GM18519 (cell line): ENCODE results near the gene FHL1.
"Not testable (repeated sequence)": the region's sequence is repeated elsewhere in the genome, so short reads cannot be mapped to it uniquely, and the experiment has no call there.

Experiments used
- ATAC-seq: cut with Tn5 transposase; IDR thresholded peaks from one replicate; pipeline ENCODE4 v1.9.1; 2021; ENCODE audit warnings: mild to moderate bottlenecking, moderate library complexity; ENCODE audit not compliant: unreplicated experiment, low FRiP score

Gene FHL1

DNA sequence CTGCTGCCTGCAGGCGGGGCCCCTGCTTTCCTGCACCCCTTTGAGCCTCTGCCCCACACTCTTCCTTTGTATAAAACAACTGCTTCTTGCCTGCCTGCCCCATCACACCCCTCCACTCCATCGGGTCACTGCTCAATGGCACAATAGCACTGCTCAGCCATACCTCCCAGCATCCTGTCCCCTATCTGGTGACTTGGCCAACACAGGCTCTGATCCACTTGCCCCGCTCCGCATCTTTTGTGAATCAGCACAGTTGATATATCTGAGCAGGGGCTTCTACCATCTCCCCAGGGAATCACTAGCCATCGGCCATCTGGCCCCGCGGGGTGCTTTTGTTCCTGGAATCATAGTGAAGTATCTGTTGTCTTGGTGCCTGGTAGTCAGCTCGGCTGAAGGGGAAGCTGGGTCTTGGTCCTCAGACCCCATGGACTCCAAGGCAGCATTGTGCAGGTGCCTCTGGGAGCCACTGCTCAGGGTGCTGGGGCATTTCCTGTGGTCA, 58.6 kb downstream of the FHL1 start:
- ATAC-seq: no peak

DNA sequence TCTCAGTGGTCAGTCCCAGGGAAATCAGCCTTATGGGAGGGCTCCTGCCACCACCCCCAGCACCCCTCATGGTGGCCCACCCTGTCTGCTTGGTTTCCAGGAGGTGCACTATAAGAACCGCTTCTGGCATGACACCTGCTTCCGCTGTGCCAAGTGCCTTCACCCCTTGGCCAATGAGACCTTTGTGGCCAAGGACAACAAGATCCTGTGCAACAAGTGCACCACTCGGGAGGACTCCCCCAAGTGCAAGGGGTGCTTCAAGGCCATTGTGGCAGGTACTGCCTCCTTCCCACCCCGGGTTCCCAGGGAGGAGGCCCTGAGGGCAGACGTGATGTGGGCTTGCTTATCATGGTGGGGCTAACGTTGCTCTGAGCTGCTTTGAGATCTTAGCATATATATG, 59.6 kb downstream of the FHL1 start:
- ATAC-seq: no peak

GRCh38 chrX:136207546-136207945, 60.2 kb downstream of the FHL1 start:
- no peak for ATAC-seq

DNA sequence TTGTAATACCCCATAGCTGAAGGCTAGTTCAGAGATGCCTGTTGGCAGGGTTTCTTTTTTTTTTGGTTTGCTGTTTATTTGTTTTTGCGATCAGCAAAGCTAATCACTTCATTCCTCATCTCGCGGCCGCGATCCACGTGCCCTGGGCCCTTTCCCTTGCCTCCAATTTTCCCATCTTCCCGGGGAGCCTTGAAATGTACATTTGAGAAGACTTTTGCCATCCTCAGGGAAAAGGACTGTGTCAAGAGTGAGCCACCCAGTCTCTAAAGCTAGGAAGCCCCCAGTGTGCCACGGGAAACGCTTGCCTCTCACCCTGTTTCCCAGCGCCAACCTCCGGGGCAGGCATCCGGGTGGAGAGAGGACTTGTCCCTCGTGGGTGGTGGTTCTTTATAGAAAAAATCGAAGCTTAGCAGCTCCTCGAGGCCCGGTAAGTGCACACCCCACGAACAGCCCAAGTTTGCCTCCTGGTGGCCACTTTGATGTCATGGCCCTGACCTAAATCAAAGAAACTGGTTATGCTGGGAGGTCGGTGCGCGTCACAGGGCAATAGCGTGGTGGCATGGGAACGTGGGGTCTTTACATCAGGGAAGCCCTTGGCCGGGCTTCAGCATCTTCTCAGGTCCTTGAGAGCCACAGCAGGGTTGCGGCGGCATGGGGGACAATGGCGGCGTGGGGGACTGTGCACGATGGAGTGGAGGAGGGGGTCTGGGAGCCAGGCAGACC, 61.8 kb downstream of the FHL1 start:
- ATAC-seq: no peak

- ATAC-seq: no peak
Measured at GRCh38 chrX:136209751-136210150, 62.4 kb downstream of the FHL1 start.

DNA sequence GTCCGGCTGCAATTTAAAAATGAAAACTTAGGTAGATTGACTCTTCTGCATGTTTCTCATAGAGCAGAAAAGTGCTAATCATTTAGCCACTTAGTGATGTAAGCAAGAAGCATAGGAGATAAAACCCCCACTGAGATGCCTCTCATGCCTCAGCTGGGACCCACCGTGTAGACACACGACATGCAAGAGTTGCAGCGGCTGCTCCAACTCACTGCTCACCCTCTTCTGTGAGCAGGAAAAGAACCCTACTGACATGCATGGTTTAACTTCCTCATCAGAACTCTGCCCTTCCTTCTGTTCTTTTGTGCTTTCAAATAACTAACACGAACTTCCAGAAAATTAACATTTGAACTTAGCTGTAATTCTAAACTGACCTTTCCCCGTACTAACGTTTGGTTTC, 62.9 kb downstream of the FHL1 start:
- no peak for ATAC-seq

GRCh38 chrX:136210806-136211205, 63.5 kb downstream of the FHL1 start:
- no peak for ATAC-seq

GRCh38 chrX:136211766-136212556, 64.6 kb downstream of the FHL1 start:
- ATAC-seq: no peak

- no peak for ATAC-seq
Measured at GRCh38 chrX:136212557-136213111, 65.3 kb downstream of the FHL1 start.

GRCh38 chrX:136214551-136214950, 67.2 kb downstream of the FHL1 start:
- ATAC-seq: no peak

DNA sequence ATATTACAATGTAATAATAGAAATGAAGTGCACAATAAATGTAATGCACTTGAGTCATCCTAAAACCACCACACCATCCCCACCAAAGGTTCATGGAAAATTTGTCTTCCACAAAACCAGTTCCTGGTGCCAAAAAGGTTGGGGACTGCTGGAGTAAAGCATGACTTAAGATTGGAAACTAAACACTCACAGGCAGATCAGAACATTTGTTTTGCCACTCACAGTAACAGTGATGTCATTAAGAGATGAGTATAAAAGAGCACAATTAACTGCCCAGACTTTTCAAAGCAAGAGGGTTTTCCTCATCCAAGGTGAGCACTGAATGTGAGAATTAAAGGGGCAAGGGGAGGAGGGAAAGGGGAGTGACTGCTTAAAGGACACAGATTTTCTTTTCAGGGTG, 68.2 kb downstream of the FHL1 start:
- ATAC-seq: no peak

DNA sequence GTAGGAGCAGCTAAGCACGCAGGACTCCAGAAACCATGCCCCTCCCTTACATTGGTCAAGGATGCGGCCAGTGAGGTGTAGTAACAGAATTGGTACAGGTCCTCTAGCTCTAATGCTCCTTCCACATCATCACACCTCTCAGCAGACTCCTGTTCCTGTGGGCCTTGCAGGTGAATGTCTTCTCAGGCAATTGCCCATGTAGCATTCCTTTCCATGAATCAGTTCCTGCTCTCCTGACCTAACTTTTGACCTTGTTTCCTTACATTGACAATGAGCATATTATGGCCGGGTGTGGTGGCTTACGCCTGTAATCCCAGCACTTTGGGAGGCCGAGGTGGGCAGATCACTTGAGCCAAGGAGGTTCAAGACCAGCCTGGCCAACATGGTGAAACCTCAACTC, 72.6 kb downstream of the FHL1 start:
- ATAC-seq: no peak

GRCh38 chrX:136220540-136220939, 73.2 kb downstream of the FHL1 start:
- no peak for ATAC-seq

DNA sequence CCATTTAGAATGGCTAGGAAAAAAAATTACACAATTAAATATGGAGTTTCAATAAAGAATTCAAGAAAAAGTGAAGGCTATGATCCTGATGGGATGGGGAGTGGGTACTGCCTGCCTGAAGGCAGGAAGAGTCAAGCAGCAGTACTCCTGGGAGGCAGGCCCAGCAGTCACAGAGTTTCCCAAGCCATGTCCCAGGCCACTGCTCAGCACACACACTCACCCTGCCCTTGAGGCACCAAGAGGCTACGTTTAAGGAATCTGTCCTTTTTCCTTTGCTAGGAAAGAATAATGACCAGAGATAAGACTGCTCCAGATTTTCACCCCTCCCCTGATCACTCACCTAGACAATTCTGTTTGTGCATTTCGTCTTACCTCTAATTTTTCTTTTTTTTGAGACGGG, 73.6 kb downstream of the FHL1 start:
- no peak for ATAC-seq

DNA sequence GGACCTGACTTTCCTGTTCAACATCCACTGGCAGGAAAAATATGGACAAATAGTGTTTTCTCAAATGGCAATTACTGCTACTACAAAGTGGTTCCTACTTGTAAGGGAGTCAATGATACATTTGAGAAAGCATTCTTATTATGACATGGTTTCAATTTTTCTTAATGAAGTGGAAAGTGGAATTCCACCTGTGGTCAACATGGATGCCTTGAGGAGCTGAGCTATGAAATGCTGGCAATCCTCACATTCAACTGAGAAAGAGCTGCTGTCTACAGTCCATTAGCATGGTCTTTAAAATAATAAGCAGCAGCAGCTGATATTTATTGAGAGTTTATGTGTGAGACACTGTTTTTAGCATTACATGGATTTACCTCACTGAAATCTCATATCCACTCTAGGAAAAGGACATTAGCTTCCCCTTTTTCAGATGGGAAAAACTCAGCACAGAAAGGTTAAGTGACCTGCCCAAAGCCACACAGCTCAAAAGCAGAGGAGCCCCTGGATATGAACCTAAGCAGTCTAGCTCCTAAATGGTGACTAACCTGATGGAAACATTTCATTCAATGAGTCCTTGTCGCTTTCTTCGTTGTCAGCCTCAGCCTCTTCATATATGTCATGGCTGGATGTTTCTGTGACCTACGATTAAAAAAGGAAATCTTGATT, 74.6 kb downstream of the FHL1 start:
- no peak for ATAC-seq

DNA sequence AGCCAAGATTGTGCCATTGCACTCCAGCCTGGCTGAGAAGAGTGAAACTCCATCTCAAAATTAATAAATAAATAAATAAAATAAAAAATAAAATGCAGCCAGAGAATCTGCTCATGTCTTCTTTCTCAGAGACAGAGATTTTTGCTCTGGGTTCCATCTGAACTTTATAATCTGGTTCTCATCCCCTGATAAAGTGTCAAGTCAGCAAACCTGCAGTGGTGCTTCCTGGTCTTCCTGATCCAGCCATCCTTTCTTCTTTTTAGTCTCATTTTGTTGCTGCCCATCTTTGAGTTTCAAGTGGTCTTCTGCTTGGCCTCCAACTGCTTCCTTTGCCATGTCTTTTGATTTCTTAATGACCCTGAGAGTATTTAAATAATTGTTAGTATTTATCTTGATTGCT, 79.7 kb downstream of the FHL1 start:
- no peak for ATAC-seq

GRCh38 chrX:136227948-136228838, 80.9 kb downstream of the FHL1 start:
- ATAC-seq: peak; percentile 45

- no peak for ATAC-seq
Measured at GRCh38 chrX:136228839-136229207, 81.5 kb downstream of the FHL1 start.

- no peak for ATAC-seq
Measured at GRCh38 chrX:136237074-136237473, 89.7 kb downstream of the FHL1 start.

DNA sequence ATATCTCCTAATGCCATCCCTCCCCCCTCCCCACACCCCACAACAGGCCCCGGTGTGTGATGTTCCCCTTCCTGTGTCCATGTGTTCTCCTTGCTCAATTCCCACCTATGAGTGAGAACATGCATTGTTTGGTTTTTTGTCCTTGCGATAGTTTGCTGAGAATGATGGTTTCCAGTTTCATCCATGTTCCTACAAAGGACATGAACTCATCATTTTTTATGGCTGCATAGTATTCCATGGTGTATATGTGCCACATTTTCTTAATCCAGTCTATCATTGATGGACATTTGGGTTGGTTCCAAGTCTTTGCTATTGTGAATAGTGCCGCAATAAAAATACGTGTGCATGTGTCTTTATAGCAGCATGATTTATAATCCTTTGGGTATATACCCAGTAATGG, 90.5 kb downstream of the FHL1 start:
- not testable (repeated sequence) for ATAC-seq
